Left ventricle myocardium inferior (tissue), 1 donor: ENCODE results near the gene BTBD1. TPM values are rescaled to one million over a fixed set of nuclear protein-coding genes. Genes with fewer than 3 reads are reported as not detected.

Experiments
- DNase-seq: peaks from one replicate; pipeline ENCODE4 v3.0.0-alpha.2; 2020
- H3K27ac ChIP-seq: fragments of 200-600 bp; replicated peaks from 2 replicates; pipeline ENCODE4 v1.8.0; 2021
- H3K27me3 ChIP-seq: fragments of 200-600 bp; 2 replicates; pipeline ENCODE4 v1.8.0; 2021; ENCODE audit warnings: low read depth
- H3K36me3 ChIP-seq: fragments of 200-600 bp; 2 replicates; pipeline ENCODE4 v1.8.0; 2021
- H3K4me1 ChIP-seq: fragments of 200-600 bp; 2 replicates; pipeline ENCODE4 v1.8.0; 2021
- H3K4me3 ChIP-seq: fragments of 200-600 bp; 2 replicates; pipeline ENCODE4 v1.8.0; 2021; ENCODE audit warnings: mild to moderate bottlenecking, moderate library complexity
- H3K9me3 ChIP-seq: fragments of 200-600 bp; replicated peaks from 2 replicates; pipeline ENCODE4 v1.8.0; 2021
- CTCF ChIP-seq: fragments of 200-600 bp; IDR thresholded peaks from 2 replicates; pipeline ENCODE4 v1.8.0; 2021; ENCODE audit warnings: antibody characterized with exemption, mild to moderate bottlenecking, borderline replicate concordance
- intact Hi-C: fragments of 100-400 bp; cut with micrococcal nuclease; formaldehyde crosslinking; loops from one replicate; pipeline ENCODE4 v1.11.0; 2022
- total RNA-seq: library from RNA; stranded (reverse); fragmentation: NEBNext Ultra II Directional; extraction: Animal tissue kit (Norgen Biotek cat#: 25700); gene quantifications from one replicate; pipeline ENCODE4 v1.2.1, GENCODE V29; 2021
- donor health status: DM: no; HTN: yes; CAD: no; lungs with severe emphysema.

BTBD1 gene
- total RNA-seq, 1 donor from 2014 or later: 169 TPM

- H3K9me3 ChIP-seq: no peaks in the 10 kb centered on the region
- no peak overlapping the region for H3K27ac ChIP-seq
- H3K36me3 ChIP-seq: peaks cover 8% of the 10 kb centered on the region
- H3K4me3 ChIP-seq: no peak overlapping the region
- intact Hi-C loops: no loop called here
- peaks cover 7% of the 10 kb centered on the region for H3K4me1 ChIP-seq
- H3K27me3 ChIP-seq: no peaks in the 10 kb centered on the region
- DNase-seq: no peak
- TF ChIP-seq CTCF: no peak
Measured at GRCh38 chr15:82995938-82996337, 71.1 kb downstream of the BTBD1 start.

- no peaks in the 10 kb centered on the region for H3K27me3 ChIP-seq
- no peak overlapping the region for H3K27ac ChIP-seq
- no peaks in the 10 kb centered on the region for H3K9me3 ChIP-seq
- peaks cover 4% of the 10 kb centered on the region for H3K4me1 ChIP-seq
- TF ChIP-seq CTCF: no peak
- peaks cover 12% of the 10 kb centered on the region for H3K36me3 ChIP-seq
- no peak for DNase-seq
- H3K4me3 ChIP-seq: no peak overlapping the region
- intact Hi-C loops: no loop called here
Measured at GRCh38 chr15:82995076-82995475, 72.0 kb downstream of the BTBD1 start.

GRCh38 chr15:82993144-82993543 is 73.9 kb downstream of the BTBD1 start:
- no peak for DNase-seq
- Histone ChIP-seq H3K27me3 (no peaks in the 10 kb centered on the region), H3K4me1 (no peaks in the 10 kb centered on the region), H3K9me3 (no peaks in the 10 kb centered on the region), H3K36me3 (peaks cover 28% of the 10 kb centered on the region), H3K4me3 (no peak overlapping the region), H3K27ac (no peak overlapping the region)
- TF ChIP-seq CTCF: no peak
- intact Hi-C loops: no loop called here

GRCh38 chr15:82992436-82992998 is 74.5 kb downstream of the BTBD1 start:
- no peaks in the 10 kb centered on the region for H3K9me3 ChIP-seq
- no peak for DNase-seq
- intact Hi-C loops: no loop called here
- no peaks in the 10 kb centered on the region for H3K27me3 ChIP-seq
- H3K36me3 ChIP-seq: peaks cover 34% of the 10 kb centered on the region
- TF ChIP-seq CTCF: no peak
- peaks cover 1% of the 10 kb centered on the region for H3K4me1 ChIP-seq
- H3K4me3 ChIP-seq: no peak overlapping the region
- no peak overlapping the region for H3K27ac ChIP-seq

GRCh38 chr15:82986442-82986780 is 80.6 kb downstream of the BTBD1 start:
- H3K4me1 ChIP-seq: peaks cover 27% of the 10 kb centered on the region
- no peaks in the 10 kb centered on the region for H3K9me3 ChIP-seq
- TF ChIP-seq CTCF: no peak
- intact Hi-C loops: no loop called here
- peaks cover 32% of the 10 kb centered on the region for H3K36me3 ChIP-seq
- H3K27me3 ChIP-seq: no peaks in the 10 kb centered on the region
- no peak for DNase-seq
- peak overlapping the region; percentile 89 for H3K27ac ChIP-seq
- H3K4me3 ChIP-seq: peak overlapping the region; percentile 92
